22Rv1 (cell line): ENCODE data around the gene ADO.

Experiments used
- H3K27ac ChIP-seq: fragments of 450-650 bp; 2 replicates; pipeline ENCODE4 v1.5.1; 2017
- CTCF ChIP-seq: fragments of 450-650 bp; IDR thresholded peaks from 2 replicates; pipeline ENCODE4 v1.5.1; 2017; ENCODE audit warnings: mild to moderate bottlenecking
- ZFX ChIP-seq: fragments of 450-650 bp; IDR thresholded peaks from 2 replicates; pipeline ENCODE4 v1.6.1; 2017; ENCODE audit warnings: antibody characterized with exemption, borderline replicate concordance

ADO gene

DNA sequence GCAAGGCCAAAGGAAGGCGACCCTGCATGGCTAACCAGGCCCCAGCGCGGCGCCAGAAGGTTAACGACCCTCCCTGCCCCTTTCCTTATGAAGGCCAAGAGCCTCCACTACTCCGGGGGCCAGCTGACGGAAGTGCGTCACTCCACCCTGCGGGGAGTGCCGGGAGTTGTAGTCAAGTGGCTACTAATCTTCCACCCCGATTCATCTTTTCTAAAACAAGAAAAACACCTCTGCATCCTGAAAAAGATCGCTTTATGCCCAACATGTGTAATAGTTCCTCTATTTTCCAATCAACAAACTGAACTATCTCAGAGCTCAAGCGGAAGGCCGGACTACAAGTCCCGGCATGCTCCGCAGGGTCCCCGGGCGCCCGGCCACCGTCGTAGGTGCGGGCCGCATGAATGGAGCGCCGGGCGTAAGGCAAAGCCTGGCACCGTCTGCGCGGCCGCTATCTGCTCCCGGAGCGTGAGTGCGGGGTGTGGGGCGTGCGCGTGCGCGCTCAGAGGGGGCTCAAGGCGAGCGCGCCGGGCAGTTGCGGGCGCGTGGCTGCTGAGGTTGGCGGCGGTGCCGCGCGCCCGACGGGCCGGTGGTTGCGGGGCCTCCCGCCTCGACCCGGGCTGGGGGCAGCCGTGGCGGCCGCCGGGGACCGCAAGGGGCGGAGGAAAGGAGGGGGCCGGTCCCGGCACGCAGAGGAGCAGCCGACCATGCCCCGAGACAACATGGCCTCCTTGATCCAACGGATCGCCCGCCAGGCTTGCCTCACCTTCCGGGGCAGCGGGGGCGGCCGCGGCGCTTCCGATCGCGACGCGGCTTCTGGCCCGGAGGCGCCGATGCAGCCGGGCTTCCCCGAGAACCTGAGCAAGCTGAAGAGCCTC lies at the start of gene ADO:
Gene ADO, plus strand, starts transcription at position 365 of the 875 bp plus-strand sequence. Its CDS starts 340 bp downstream, at position 705.
- H3K27ac ChIP-seq = peak within 1 kb of the TSS; percentile 83
- 0 out of 2 replicates have a peak, but pooled peaks have one; percentile 1 for TF ChIP-seq CTCF
- TF ChIP-seq ZFX = no peak

DNA sequence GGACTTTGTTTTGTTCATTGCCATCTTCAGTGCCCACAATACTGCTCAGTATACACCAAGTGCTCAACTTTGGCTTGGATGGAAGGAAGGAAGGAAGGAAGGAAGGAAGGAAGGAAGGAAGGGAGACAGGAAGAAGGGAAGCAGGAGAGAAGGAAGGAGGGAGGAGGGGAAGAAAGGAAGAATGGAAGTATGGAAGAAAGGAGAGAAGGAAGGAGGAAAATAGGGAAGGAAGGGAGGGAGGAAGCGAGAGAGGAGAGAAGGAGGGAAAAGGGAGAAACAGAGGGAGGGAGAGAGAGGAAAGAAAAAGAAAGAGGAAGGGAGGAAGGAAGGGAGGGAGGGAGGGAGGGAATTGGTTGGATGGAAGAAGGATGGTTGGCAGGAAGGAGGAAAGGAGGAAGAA lies 49.6 kb upstream of the ADO start:
- TF ChIP-seq CTCF (no peak), ZFX (no peak)
- H3K27ac ChIP-seq = no peak overlapping the region

DNA sequence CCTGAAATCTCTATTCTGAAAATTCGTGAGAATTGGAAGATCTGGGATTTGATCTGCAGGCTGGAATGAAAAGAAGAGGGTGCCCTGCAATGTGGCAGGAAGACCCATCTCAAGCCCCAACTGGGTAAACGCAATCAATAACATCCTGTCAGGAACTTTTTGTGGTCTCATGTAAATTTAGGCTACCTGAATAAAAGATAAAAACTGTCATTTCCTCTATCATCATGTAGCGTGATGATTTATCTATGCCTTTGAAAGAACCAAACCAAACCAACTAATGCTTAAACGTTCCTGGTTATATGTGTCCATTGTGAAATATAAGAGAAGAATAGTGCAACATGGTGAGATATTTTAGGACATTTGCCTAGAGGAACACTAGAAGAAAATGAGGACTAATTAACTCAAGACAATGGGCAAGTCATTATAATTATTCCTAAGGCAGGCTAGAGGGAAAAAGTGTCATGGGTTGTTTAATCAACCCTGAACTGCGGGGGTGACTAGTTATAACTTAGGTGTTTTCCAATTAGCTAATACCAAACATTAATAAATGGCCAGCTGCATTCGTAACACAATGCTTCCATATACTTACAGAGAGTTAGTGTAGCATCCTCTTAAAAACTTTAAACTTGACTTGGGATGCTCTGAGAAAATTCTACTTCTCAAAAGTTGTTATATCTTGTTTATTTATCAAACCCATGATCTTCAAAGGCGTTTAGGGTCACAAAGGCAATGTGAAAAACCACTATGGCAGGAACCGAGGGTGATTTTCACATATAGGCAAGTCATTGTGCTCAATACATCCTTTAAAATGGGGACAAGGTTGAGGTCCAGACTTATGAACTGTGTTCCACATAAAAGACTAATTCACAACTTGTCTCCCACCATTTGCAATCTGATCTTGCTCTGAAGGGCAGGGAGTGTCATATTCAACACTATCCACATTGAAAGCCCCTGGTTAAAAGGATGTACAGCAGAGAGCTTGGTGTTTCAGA lies 48.6 kb upstream of the ADO start:
- H3K27ac ChIP-seq = no peak overlapping the region
- TF ChIP-seq CTCF (no peak), ZFX (no peak)

DNA sequence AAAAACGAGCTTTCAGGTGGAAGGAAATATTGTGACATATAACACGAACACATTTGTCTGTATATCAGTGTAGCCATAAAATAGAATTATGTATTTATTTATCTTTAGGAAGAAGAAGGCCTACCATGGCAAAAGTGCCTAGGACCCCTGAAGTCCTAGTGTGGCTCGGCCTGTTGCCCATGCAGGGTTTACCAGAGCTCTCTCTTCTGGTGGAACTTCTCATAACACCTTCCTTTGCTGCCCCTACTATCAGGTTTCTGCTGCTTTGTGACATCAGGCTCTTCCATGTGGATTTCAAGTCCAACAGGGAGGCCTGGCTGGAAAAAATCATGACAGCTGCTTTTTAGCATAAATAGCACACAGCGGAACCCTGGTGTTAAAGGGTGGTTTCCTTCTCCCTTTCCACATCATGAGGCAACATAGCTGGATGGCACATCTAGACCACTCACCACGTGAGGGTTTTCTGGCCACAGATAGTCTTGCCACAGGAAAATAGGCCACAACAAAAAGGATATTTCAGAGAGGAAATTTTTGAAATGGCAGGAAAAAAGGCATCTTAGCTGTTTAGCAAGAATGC lies 44.8 kb upstream of the ADO start:
- H3K27ac ChIP-seq = no peak overlapping the region
- TF ChIP-seq CTCF (no peak), ZFX (no peak)

- no peak overlapping the region for H3K27ac ChIP-seq
- TF ChIP-seq CTCF = no peak
- no peak for TF ChIP-seq ZFX
Measured at GRCh38 chr10:62760401-62760800, 44.1 kb upstream of the ADO start.

GRCh38 chr10:62761115-62761514 lies 43.4 kb upstream of the ADO start:
- TF ChIP-seq CTCF (no peak), ZFX (no peak)
- H3K27ac ChIP-seq = no peak overlapping the region
